SK-N-SH (cell line): Measurements from ENCODE around the gene ZNF726.

Experiments used
- CTCF ChIP-seq: fragments of 200-600 bp; sonication (generic); IDR thresholded peaks from 2 replicates; pipeline ENCODE4 v1.6.1; 2017; ENCODE audit warnings: antibody characterized with exemption, mild to moderate bottlenecking, moderate library complexity
- IRF3 ChIP-seq: fragments of 150-350 bp; IDR thresholded peaks from 2 replicates; pipeline ENCODE4 v1.6.1; 2016; ENCODE audit warnings: mild to moderate bottlenecking, low read depth, low read length
- NRF1 ChIP-seq: IDR thresholded peaks from 2 replicates; pipeline ENCODE4 v1.6.1; 2012; ENCODE audit warnings: low read depth, mild to moderate bottlenecking, low read length
- REST ChIP-seq: IDR thresholded peaks from 2 replicates; pipeline ENCODE4 v1.6.1; 2012; ENCODE audit warnings: mild to moderate bottlenecking, low read depth, low read length, moderate library complexity
- SIN3A ChIP-seq: IDR thresholded peaks from 2 replicates; pipeline ENCODE4 v1.6.1; 2012; ENCODE audit warnings: low read depth, mild to moderate bottlenecking, low read length, moderate library complexity, borderline replicate concordance
- TCF12 ChIP-seq: IDR thresholded peaks from 2 replicates; pipeline ENCODE4 v1.4.0; 2012

- TF ChIP-seq CTCF (no peak), SIN3A (no peak), NRF1 (no peak), IRF3 (no peak), REST (no peak), TCF12 (no peak)
Observed at GRCh38 chr19:23925285-23925684, 10.6 kb downstream of the ZNF726 start.
